Body of pancreas (tissue), 4 donors: ENCODE results near the gene IFT74. TPM values are rescaled to one million over a fixed set of nuclear protein-coding genes. Genes with fewer than 3 reads are reported as not detected.

ENCODE experiments used
- ATAC-seq: fragments of 150-250 bp; one replicate; pipeline ENCODE4 v1.9.1; 2016
- DNase-seq, 4 donors: peaks; one replicate each; pipeline ENCODE4 v3.0.0-alpha.2; 2019
- H3K27ac ChIP-seq, 4 donors: fragments of 200-600 bp; sonication (generic); 1 replicate in 3 of 4; 2 replicates in 1 of 4; pipeline versions ENCODE4 v1.5.1 to v1.6.1; 2016 to 2019; ENCODE audit warnings: mild to moderate bottlenecking in 1 of 4, mixed read lengths in 1 of 4, moderate library complexity in 1 of 4
- H3K27me3 ChIP-seq, 2 donors: fragments of 200-600 bp; sonication (generic); one replicate each; pipeline ENCODE4 v1.6.0; 2016; ENCODE audit warnings: mild to moderate bottlenecking in 1 of 2
- H3K36me3 ChIP-seq, 2 donors: fragments of 200-600 bp; sonication (generic); replicated peaks in 1 of 2; 2 replicates each; pipeline ENCODE4 v1.5.1; 2016; ENCODE audit warnings: low read depth in 2 of 2; ENCODE audit not compliant: insufficient read depth in 1 of 2
- H3K4me1 ChIP-seq: fragments of 200-600 bp; sonication (generic); one replicate; pipeline ENCODE4 v1.6.0; 2016
- H3K4me3 ChIP-seq, 2 donors: fragments of 200-600 bp; sonication (generic); 1 replicate in 1 of 2; 2 replicates in 1 of 2; pipeline ENCODE4 v1.5.1; 2016 to 2019
- H3K9me3 ChIP-seq, 3 donors: fragments of 200-600 bp; sonication (generic); 1 replicate in 2 of 3; 2 replicates in 1 of 3; pipeline ENCODE4 v1.5.1; 2016
- CTCF ChIP-seq, 7 experiments: fragments of 450-650 bp in 4 of 7; fragments of 200-600 bp in 3 of 7; sonication (generic) in 3 of 7; IDR thresholded peaks; one replicate each; pipeline ENCODE4 v1.5.1; 2016 to 2019; ENCODE audit warnings: antibody characterized with exemption in 7 of 7
- POLR2A ChIP-seq, 3 donors: fragments of 450-650 bp; IDR thresholded peaks; one replicate each; pipeline ENCODE4 v1.6.1; 2016; ENCODE audit warnings: antibody characterized with exemption in 3 of 3, mild to moderate bottlenecking in 2 of 3
- WGBS, 2 donors: methylation state at CpG; one replicate each; pipeline ENCODE4 v1.1.5; 2017; 5-methylcytosine and 5-hydroxymethylcytosine counted together
- intact Hi-C: fragments of 100-400 bp; cut with DNase I; formaldehyde crosslinking; loops from one replicate; pipeline ENCODE4 v1.15.1; 2023
- total RNA-seq, 2 donors: library from RNA; depleted of rRNA; stranded (reverse); fragments of >200 nt; gene quantifications; one replicate each; pipeline ENCODE4 v1.1.0, GENCODE V29; 2016

Gene IFT74
- total RNA-seq, 2 donors from 2014 or later, result 7.3 to 9.1 TPM

DNA sequence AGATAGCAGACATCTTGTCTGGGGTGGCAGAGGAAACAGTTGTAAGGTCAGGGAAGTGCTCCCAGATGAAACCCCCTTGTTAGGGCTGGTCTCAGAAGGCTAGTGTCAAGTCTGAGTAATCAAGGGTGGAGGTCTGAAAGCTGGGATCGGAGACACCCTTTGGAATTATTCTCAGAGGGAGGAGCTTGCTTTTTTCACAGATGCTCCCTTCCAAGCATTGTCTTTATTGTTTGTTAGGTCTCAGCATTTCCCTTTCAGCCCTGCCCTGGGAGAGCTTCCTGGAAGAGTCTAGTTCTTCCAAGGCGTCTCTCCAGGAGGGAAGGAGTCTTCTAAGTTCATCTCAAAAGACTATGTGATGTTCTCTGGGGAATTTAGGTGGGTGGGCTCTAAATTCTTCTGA lies 156.0 kb downstream of the IFT74 start:
- ATAC-seq (no peak), DNase-seq (no peak)
- H3K9me3 ChIP-seq, result no peaks in the 10 kb centered on the region
- intact Hi-C loops, result no loop called here
- H3K36me3 ChIP-seq, result no peaks in the 10 kb centered on the region
- H3K27me3 ChIP-seq, result no peaks in the 10 kb centered on the region
- no peak overlapping the region for H3K27ac ChIP-seq
- TF ChIP-seq POLR2A (IDR thresholded peaks at IDR 0.05) (no peak), CTCF (IDR thresholded peaks at IDR 0.05) (no peak)
- 38 to 44% methylated on average over 2 of the region's 2 CpGs for WGBS, 2 donors
- no peaks in the 10 kb centered on the region for H3K4me1 ChIP-seq
- H3K4me3 ChIP-seq, result no peak overlapping the region

Other genes with a start within 250 kb of the IFT74 start
- 10 to 100 TPM; 14.0 to 26.7 TPM for gene CAAP1, start 63.6 kb upstream of the IFT74 start, total RNA-seq
- 10 to 100 TPM; 11.2 to 17.9 TPM for gene PLAA, start 9.2 kb upstream of the IFT74 start, total RNA-seq
- gene LRRC19, start 49.3 kb downstream of the IFT74 start, total RNA-seq, result under 1 TPM in 1 of 2 donors, not detected in 1; 0.78 TPM
- 1 to 10 TPM; 4.6 to 4.9 TPM for gene TEK, start 152.8 kb downstream of the IFT74 start, total RNA-seq